IPS-18a (cell line): Measurements from ENCODE around the gene RPL39.
"Not testable (repeated sequence)": the region's sequence is repeated elsewhere in the genome, so short reads cannot be mapped to it uniquely, and the experiment has no call there.

Source experiments
- H3K27ac ChIP-seq: one replicate; pipeline ENCODE4 v1.5.1; 2013; ENCODE audit warnings: low read length
- H3K27me3 ChIP-seq: one replicate; pipeline ENCODE4 v1.6.1; 2013; ENCODE audit warnings: mild to moderate bottlenecking, low read length; ENCODE audit not compliant: control insufficient read depth, insufficient read depth
- H3K36me3 ChIP-seq: one replicate; pipeline ENCODE4 v1.6.1; 2013; ENCODE audit warnings: low read depth, low read length; ENCODE audit not compliant: control insufficient read depth
- H3K4me1 ChIP-seq: one replicate; pipeline ENCODE4 v1.6.1; 2013; ENCODE audit warnings: low read depth, low read length; ENCODE audit not compliant: control insufficient read depth
- H3K4me3 ChIP-seq: one replicate; pipeline ENCODE4 v1.5.1; 2013; ENCODE audit warnings: low read length
- H3K9ac ChIP-seq: one replicate; pipeline ENCODE4 v1.6.1; 2013; ENCODE audit warnings: mild to moderate bottlenecking, low read length, moderate library complexity
- H3K9me3 ChIP-seq: one replicate; pipeline ENCODE4 v1.6.1; 2013; ENCODE audit warnings: low read depth, low read length; ENCODE audit not compliant: control insufficient read depth

Gene RPL39

GRCh38 chrX:119760026-119760877 is 31.2 kb downstream of the RPL39 start:
- H3K4me1 ChIP-seq = peaks cover 8% of the 10 kb centered on the region
- no peak overlapping the region for H3K9ac ChIP-seq
- H3K9me3 ChIP-seq = peaks cover 4% of the 10 kb centered on the region
- H3K36me3 ChIP-seq = no peaks in the 10 kb centered on the region
- peaks cover 17% of the 10 kb centered on the region for H3K27me3 ChIP-seq
- no peak overlapping the region for H3K27ac ChIP-seq
- H3K4me3 ChIP-seq = peak overlapping the region; percentile 55

- Histone ChIP-seq H3K27ac (no peak overlapping the region), H3K4me3 (peak overlapping the region; percentile 55), H3K4me1 (peaks cover 8% of the 10 kb centered on the region), H3K9me3 (peaks cover 7% of the 10 kb centered on the region), H3K27me3 (peaks cover 17% of the 10 kb centered on the region), H3K36me3 (no peaks in the 10 kb centered on the region), H3K9ac (no peak overlapping the region)
These were observed 32.1 kb downstream of the RPL39 start for GRCh38 chrX:119759248-119759766.

- peaks cover 8% of the 10 kb centered on the region for H3K4me1 ChIP-seq
- H3K4me3 ChIP-seq = peak overlapping the region; percentile 55
- no peak overlapping the region for H3K9ac ChIP-seq
- H3K36me3 ChIP-seq = no peaks in the 10 kb centered on the region
- peaks cover 7% of the 10 kb centered on the region for H3K9me3 ChIP-seq
- H3K27me3 ChIP-seq = peaks cover 17% of the 10 kb centered on the region
- no peak overlapping the region for H3K27ac ChIP-seq
These were observed 32.6 kb downstream of the RPL39 start for GRCh38 chrX:119758731-119759247.

- Histone ChIP-seq H3K9me3 (peaks cover 7% of the 10 kb centered on the region), H3K9ac (peak within 1 kb of the TSS; percentile 28), H3K4me1 (peaks cover 8% of the 10 kb centered on the region), H3K27ac (no peak within 1 kb of the TSS), H3K27me3 (peaks cover 17% of the 10 kb centered on the region), H3K4me3 (peak within 1 kb of the TSS; percentile 55), H3K36me3 (no peaks in the 10 kb centered on the region)
These were observed 33.3 kb downstream of the RPL39 start, which contains the start of gene SOWAHD for GRCh38 chrX:119757979-119758730. TSS of gene SOWAHD (plus strand) at chrX:119758588. CDS start at chrX:119758668, 80 bp downstream.

- Histone ChIP-seq H3K9ac (peak overlapping the region; percentile 28), H3K4me1 (peaks cover 8% of the 10 kb centered on the region), H3K27ac (no peak overlapping the region), H3K36me3 (no peaks in the 10 kb centered on the region), H3K27me3 (peaks cover 17% of the 10 kb centered on the region), H3K9me3 (peaks cover 7% of the 10 kb centered on the region), H3K4me3 (peak overlapping the region; percentile 55)
These were observed 33.8 kb downstream of the RPL39 start for GRCh38 chrX:119757646-119757978.

GRCh38 chrX:119756926-119757635 is 34.3 kb downstream of the RPL39 start:
- Histone ChIP-seq H3K27ac (no peak overlapping the region), H3K4me1 (peaks cover 8% of the 10 kb centered on the region), H3K9ac (no peak overlapping the region), H3K27me3 (peaks cover 17% of the 10 kb centered on the region), H3K36me3 (no peaks in the 10 kb centered on the region), H3K4me3 (peak overlapping the region; percentile 55), H3K9me3 (peaks cover 7% of the 10 kb centered on the region)

- Histone ChIP-seq H3K36me3 (no peaks in the 10 kb centered on the region), H3K4me3 (no peak overlapping the region), H3K9ac (no peak overlapping the region)
These were observed 35.4 kb downstream of the RPL39 start for GRCh38 chrX:119755981-119756533.

GRCh38 chrX:119753639-119754257 is 37.7 kb downstream of the RPL39 start:
- Histone ChIP-seq H3K4me3 (no peak overlapping the region), H3K27ac (no peak overlapping the region), H3K36me3 (no peaks in the 10 kb centered on the region), H3K9ac (no peak overlapping the region), H3K27me3 (no peaks in the 10 kb centered on the region), H3K9me3 (peaks cover 7% of the 10 kb centered on the region), H3K4me1 (peaks cover 8% of the 10 kb centered on the region)

More at GRCh38 chrX:119755981-119756533, 35.4 kb downstream of the RPL39 start:
- H3K27me3 ChIP-seq = peaks cover 17% of the 10 kb centered on the region
- peaks cover 8% of the 10 kb centered on the region for H3K4me1 ChIP-seq
- no peak overlapping the region for H3K27ac ChIP-seq
- peaks cover 7% of the 10 kb centered on the region for H3K9me3 ChIP-seq

GRCh38 chrX:119753001-119753400 is 38.4 kb downstream of the RPL39 start:
- H3K27ac ChIP-seq = no peak overlapping the region

GRCh38 chrX:119750751-119751150 is 40.7 kb downstream of the RPL39 start:
- H3K9me3 ChIP-seq = not testable (repeated sequence)

More at GRCh38 chrX:119753001-119753400, 38.4 kb downstream of the RPL39 start:
- Histone ChIP-seq H3K4me3 (no peak overlapping the region), H3K9me3 (peaks cover 7% of the 10 kb centered on the region), H3K27me3 (no peaks in the 10 kb centered on the region), H3K9ac (no peak overlapping the region), H3K4me1 (peaks cover 8% of the 10 kb centered on the region), H3K36me3 (no peaks in the 10 kb centered on the region)

More at GRCh38 chrX:119750751-119751150, 40.7 kb downstream of the RPL39 start:
- H3K4me1 ChIP-seq, H3K27me3 ChIP-seq, H3K36me3 ChIP-seq, H3K27ac ChIP-seq, H3K9ac ChIP-seq, H3K4me3 ChIP-seq: not testable (repeated sequence)
